ENCODE measurements around the gene PDLIM3.

The PDLIM3 gene

DNA sequence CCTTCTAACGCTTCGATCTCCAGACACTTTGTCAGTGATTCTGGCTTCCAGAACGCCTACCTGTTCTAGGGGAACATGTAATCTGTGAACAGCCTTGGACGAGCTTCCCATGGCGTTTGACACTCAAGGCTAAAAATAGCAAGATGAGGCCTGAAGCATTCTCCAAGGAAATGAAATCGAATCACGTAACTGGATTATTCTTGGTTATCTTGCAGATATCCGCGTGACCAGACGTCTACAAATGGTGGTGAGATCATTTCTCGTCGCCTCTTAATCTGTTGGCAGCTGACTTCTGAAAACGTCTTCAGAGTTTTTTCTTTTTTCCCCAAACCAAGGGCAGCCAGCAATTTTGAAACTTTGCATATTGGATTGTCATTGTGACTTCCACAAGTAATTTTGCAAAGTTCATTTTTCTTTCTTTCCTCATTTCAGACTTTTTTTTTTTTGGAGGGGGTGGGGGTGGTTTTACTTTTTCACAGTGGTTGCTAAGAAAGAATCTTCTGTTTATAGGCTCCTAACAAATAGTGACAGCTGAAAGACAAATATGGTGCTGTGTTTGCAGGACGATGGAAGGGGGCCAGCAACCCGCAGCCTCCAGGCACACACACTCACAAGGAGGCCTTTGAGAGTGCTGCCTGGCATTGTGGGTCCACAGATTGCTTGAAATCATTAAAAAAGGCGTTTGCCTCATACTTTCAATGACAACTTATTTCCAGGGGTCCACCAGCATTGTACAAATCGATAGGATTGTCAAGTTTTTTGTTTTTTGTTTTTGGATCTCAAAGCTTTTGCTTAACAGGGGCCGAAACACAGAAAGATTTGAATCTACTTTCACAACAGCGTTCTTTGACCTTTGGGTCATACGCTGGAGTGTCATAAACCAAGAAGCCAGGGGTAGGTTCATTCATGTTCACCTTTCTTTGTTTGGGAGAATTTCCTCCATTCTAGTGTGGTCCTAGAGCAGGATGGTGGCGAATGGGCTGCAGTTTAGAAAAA lies 32.4 kb upstream of the PDLIM3 start:
- no peaks in the 10 kb centered on the region for H4K20me1 ChIP-seq (ENCODE audit: low read depth, low read length)
- H3K9me2 ChIP-seq (replicated peaks; ENCODE audit: insufficient read depth, low read length), result no peaks in the 10 kb centered on the region
- no peak overlapping the region for H3K9ac ChIP-seq (ENCODE audit: low read length)
- no peaks in the 10 kb centered on the region for H3K9me3 ChIP-seq (ENCODE audit: insufficient read depth, low read length)
- H3K4me3 ChIP-seq (ENCODE audit: insufficient read depth, low read length, poor library complexity, severe bottlenecking), result no peak overlapping the region
- no peaks in the 10 kb centered on the region for H3K27me3 ChIP-seq (ENCODE audit: low read length)
- H3K27ac ChIP-seq (ENCODE audit: low read depth, low read length), result no peak overlapping the region
- H3K79me2 ChIP-seq (ENCODE audit: insufficient read depth, low read length), result no peaks in the 10 kb centered on the region
- H3K36me3 ChIP-seq (ENCODE audit: low read length), result no peaks in the 10 kb centered on the region
- no peaks in the 10 kb centered on the region for H3F3A ChIP-seq (ENCODE audit: insufficient read depth)
- no peak overlapping the region for H3K4me2 ChIP-seq (ENCODE audit: low read depth, low read length, poor library complexity, severe bottlenecking)
- TF ChIP-seq, protein P1, sequence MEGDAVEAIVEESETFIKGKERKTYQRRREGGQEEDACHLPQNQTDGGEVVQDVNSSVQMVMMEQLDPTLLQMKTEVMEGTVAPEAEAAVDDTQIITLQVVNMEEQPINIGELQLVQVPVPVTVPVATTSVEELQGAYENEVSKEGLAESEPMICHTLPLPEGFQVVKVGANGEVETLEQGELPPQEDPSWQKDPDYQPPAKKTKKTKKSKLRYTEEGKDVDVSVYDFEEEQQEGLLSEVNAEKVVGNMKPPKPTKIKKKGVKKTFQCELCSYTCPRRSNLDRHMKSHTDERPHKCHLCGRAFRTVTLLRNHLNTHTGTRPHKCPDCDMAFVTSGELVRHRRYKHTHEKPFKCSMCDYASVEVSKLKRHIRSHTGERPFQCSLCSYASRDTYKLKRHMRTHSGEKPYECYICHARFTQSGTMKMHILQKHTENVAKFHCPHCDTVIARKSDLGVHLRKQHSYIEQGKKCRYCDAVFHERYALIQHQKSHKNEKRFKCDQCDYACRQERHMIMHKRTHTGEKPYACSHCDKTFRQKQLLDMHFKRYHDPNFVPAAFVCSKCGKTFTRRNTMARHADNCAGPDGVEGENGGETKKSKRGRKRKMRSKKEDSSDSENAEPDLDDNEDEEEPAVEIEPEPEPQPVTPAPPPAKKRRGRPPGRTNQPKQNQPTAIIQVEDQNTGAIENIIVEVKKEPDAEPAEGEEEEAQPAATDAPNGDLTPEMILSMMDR (IDR thresholded peaks at IDR 0.05; ENCODE audit: insufficient read depth, low read length, poor library complexity, severe bottlenecking), result no peak
- TF ChIP-seq EZH2phosphoT487 (conservative IDR thresholded peaks at IDR 0.05; ENCODE audit: low read length), result no peak
- H2AFZ ChIP-seq (ENCODE audit: low read depth, low read length, severe bottlenecking), result no peak overlapping the region

DNA sequence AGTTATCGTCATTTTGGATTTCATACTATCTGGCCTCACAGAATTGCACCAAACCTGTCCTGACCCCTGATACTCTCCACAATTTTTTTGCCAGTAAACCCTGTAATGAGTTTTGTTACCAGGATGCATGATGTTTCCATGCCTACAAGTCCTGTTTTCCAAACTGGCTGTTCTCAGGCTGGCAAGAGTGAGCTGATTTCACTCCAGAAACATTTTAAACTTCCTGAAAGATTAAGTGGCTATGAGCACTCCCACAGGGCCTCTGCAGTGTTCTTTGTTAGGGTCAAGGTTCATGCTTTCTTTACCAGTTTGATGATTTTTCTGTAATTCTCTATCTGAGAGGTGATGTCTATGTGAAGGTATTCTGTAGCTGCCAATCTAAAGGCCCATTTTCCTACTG lies 31.7 kb upstream of the PDLIM3 start:
- TF ChIP-seq EZH2phosphoT487 (conservative IDR thresholded peaks at IDR 0.05; ENCODE audit: low read length), result no peak
- TF ChIP-seq, protein P1 (IDR thresholded peaks at IDR 0.05; ENCODE audit: insufficient read depth, low read length, poor library complexity, severe bottlenecking), result no peak
- H3K4me2 ChIP-seq (ENCODE audit: low read depth, low read length, poor library complexity, severe bottlenecking), result no peak overlapping the region

DNA sequence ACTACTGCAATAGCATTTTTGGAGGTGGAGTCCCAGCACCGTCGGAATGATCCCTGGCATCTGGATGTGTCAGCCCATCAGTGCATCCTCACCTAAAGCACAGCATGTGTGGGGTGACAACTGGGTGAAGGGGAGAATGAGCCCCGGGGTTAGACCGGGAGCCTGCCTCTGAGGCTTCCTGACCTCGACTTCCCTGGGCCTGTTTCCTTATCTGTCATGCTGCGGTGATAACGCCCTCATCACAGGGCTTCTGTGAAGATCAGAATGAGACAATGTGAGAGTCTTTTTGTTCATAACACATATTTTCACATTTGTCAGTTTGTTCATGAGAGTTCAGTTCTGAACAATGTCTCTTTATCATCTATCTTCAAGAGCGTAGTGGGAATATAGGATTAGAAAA lies 31.1 kb upstream of the PDLIM3 start:
- H3K4me3 ChIP-seq (ENCODE audit: insufficient read depth, low read length, poor library complexity, severe bottlenecking), result no peak overlapping the region
- no peak for TF ChIP-seq EZH2phosphoT487 (conservative IDR thresholded peaks at IDR 0.05; ENCODE audit: low read length)
- TF ChIP-seq, protein P1 (IDR thresholded peaks at IDR 0.05; ENCODE audit: insufficient read depth, low read length, poor library complexity, severe bottlenecking), result no peak
- no peaks in the 10 kb centered on the region for H3F3A ChIP-seq (ENCODE audit: insufficient read depth)
- no peak overlapping the region for H3K4me2 ChIP-seq (ENCODE audit: low read depth, low read length, poor library complexity, severe bottlenecking)
- no peak overlapping the region for H3K9ac ChIP-seq (ENCODE audit: low read length)
- no peaks in the 10 kb centered on the region for H3K36me3 ChIP-seq (ENCODE audit: low read length)
- no peaks in the 10 kb centered on the region for H3K9me2 ChIP-seq (replicated peaks; ENCODE audit: insufficient read depth, low read length)
- no peaks in the 10 kb centered on the region for H4K20me1 ChIP-seq (ENCODE audit: low read depth, low read length)
- H3K27ac ChIP-seq (ENCODE audit: low read depth, low read length), result no peak overlapping the region
- H2AFZ ChIP-seq (ENCODE audit: low read depth, low read length, severe bottlenecking), result no peak overlapping the region
- H3K9me3 ChIP-seq (ENCODE audit: insufficient read depth, low read length), result no peaks in the 10 kb centered on the region
- no peaks in the 10 kb centered on the region for H3K27me3 ChIP-seq (ENCODE audit: low read length)
- no peaks in the 10 kb centered on the region for H3K79me2 ChIP-seq (ENCODE audit: insufficient read depth, low read length)

More for the DNA sequence above, 31.7 kb upstream of the PDLIM3 start:
- no peaks in the 10 kb centered on the region for H3K27me3 ChIP-seq (ENCODE audit: low read length)
- no peak overlapping the region for H3K9ac ChIP-seq (ENCODE audit: low read length)
- no peaks in the 10 kb centered on the region for H3K36me3 ChIP-seq (ENCODE audit: low read length)
- no peaks in the 10 kb centered on the region for H3K9me3 ChIP-seq (ENCODE audit: insufficient read depth, low read length)
- H4K20me1 ChIP-seq (ENCODE audit: low read depth, low read length), result no peaks in the 10 kb centered on the region
- H3K9me2 ChIP-seq (replicated peaks; ENCODE audit: insufficient read depth, low read length), result no peaks in the 10 kb centered on the region
- no peak overlapping the region for H2AFZ ChIP-seq (ENCODE audit: low read depth, low read length, severe bottlenecking)
- H3K4me3 ChIP-seq (ENCODE audit: insufficient read depth, low read length, poor library complexity, severe bottlenecking), result no peak overlapping the region
- no peaks in the 10 kb centered on the region for H3K79me2 ChIP-seq (ENCODE audit: insufficient read depth, low read length)
- no peaks in the 10 kb centered on the region for H3F3A ChIP-seq (ENCODE audit: insufficient read depth)
- no peak overlapping the region for H3K27ac ChIP-seq (ENCODE audit: low read depth, low read length)
